Transverse colon (tissue), 4 donors: ENCODE data around the gene PRDM11.

Experiments
- POLR2A ChIP-seq: fragments of 450-650 bp; IDR thresholded peaks from one replicate; pipeline ENCODE4 v1.6.1; 2016; ENCODE audit warnings: antibody characterized with exemption, mild to moderate bottlenecking, moderate library complexity
- POLR2AphosphoS5 ChIP-seq, 3 donors: sonication (generic); formaldehyde crosslinking; IDR thresholded peaks; one replicate each; pipeline ENCODE4 v1.6.1; 2016; ENCODE audit warnings: antibody characterized with exemption in 3 of 3
- TF ChIP-seq, protein P1 (sequence below), 5 experiments: fragments of 200-600 bp in 3 of 5; fragments of 450-650 bp in 2 of 5; sonication (generic) in 3 of 5; IDR thresholded peaks; 1 replicate in 2 of 5; 2 replicates in 3 of 5; pipeline ENCODE4 v1.5.1; 2016 to 2017; ENCODE audit warnings: antibody characterized with exemption in 5 of 5, inconsistent platforms in 3 of 5, mild to moderate bottlenecking in 2 of 5, moderate library complexity in 1 of 5

GRCh38 chr11:45174963-45175362 is 28.5 kb downstream of the PRDM11 start:
- TF ChIP-seq, protein P1, sequence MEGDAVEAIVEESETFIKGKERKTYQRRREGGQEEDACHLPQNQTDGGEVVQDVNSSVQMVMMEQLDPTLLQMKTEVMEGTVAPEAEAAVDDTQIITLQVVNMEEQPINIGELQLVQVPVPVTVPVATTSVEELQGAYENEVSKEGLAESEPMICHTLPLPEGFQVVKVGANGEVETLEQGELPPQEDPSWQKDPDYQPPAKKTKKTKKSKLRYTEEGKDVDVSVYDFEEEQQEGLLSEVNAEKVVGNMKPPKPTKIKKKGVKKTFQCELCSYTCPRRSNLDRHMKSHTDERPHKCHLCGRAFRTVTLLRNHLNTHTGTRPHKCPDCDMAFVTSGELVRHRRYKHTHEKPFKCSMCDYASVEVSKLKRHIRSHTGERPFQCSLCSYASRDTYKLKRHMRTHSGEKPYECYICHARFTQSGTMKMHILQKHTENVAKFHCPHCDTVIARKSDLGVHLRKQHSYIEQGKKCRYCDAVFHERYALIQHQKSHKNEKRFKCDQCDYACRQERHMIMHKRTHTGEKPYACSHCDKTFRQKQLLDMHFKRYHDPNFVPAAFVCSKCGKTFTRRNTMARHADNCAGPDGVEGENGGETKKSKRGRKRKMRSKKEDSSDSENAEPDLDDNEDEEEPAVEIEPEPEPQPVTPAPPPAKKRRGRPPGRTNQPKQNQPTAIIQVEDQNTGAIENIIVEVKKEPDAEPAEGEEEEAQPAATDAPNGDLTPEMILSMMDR (IDR thresholded peaks at IDR 0.05): no peak
- TF ChIP-seq POLR2A: no peak
- TF ChIP-seq POLR2AphosphoS5 (IDR thresholded peaks at IDR 0.05): no peak
